ENCODE measurements around the gene MDM2. TPM values are rescaled to one million over a fixed set of nuclear protein-coding genes. Genes with fewer than 3 reads are reported as not detected.

MDM2 gene
- total and polyA plus RNA-seq, 2 of the 8 experiments (the other 6 are each of a cell fraction or from before 2014, with no cell fraction given), result 15.1 to 115 TPM

GRCh38 chr12:68790952-68791234 is 17.1 kb upstream of the MDM2 start (continued):
- TF ChIP-seq KDM4A (IDR thresholded peaks at IDR 0.05; ENCODE audit: low read depth, low read length, severe bottlenecking), result no peak
- no peak for TF ChIP-seq TCF12 (IDR thresholded peaks at IDR 0.05; ENCODE audit: low read depth, low read length)
- TF ChIP-seq RNF2 (IDR thresholded peaks at IDR 0.05; ENCODE audit: borderline replicate concordance, low read depth, low read length, missing control alignments, poor library complexity, severe bottlenecking), result no peak
- no peak for TF ChIP-seq NRF1 (IDR thresholded peaks at IDR 0.05; ENCODE audit: low read depth, low read length)
- TF ChIP-seq EGR1 (IDR thresholded peaks at IDR 0.05; ENCODE audit: borderline replicate concordance, low read depth, low read length), result no peak

All from H1 (cell line).